Measurements from ENCODE around the gene CLEC18C. TPM values are rescaled to one million over a fixed set of nuclear protein-coding genes. Genes with fewer than 3 reads are reported as not detected.
"Not testable (repeated sequence)": the region's sequence is repeated elsewhere in the genome, so short reads cannot be mapped to it uniquely, and the experiment has no call there.

CLEC18C gene
- total and polyA plus RNA-seq, 9 donors = 0.07 to 0.50 (median 0.25) TPM; not detected in 2

DNA sequence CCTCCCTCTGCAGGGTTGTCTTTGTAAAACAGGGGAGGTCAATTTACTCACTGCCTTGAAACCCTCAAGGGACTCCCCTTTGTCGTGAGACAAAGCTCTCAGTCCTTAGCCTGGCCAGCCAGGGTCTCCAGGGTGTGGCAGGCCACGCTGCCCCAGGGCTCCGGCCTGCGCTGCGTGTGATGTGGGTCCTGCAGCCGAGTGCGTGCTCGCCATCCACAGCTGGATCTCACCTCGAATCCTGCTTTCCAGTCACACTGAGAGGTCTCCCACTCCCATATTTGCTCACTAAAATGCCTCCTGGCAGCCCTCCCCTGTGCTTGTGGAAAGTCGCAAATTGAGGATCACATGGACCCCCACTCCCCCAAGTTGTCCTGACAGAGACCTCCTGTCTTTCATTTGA lies 10.0 kb upstream of the CLEC18C start:
- intact Hi-C loops (cut with DNase I) = no loop called here
- TF ChIP-seq POLR2A (IDR thresholded peaks at IDR 0.05) (no peak), EP300 (IDR thresholded peaks at IDR 0.05) (no peak)
- TF ChIP-seq, protein P1, sequence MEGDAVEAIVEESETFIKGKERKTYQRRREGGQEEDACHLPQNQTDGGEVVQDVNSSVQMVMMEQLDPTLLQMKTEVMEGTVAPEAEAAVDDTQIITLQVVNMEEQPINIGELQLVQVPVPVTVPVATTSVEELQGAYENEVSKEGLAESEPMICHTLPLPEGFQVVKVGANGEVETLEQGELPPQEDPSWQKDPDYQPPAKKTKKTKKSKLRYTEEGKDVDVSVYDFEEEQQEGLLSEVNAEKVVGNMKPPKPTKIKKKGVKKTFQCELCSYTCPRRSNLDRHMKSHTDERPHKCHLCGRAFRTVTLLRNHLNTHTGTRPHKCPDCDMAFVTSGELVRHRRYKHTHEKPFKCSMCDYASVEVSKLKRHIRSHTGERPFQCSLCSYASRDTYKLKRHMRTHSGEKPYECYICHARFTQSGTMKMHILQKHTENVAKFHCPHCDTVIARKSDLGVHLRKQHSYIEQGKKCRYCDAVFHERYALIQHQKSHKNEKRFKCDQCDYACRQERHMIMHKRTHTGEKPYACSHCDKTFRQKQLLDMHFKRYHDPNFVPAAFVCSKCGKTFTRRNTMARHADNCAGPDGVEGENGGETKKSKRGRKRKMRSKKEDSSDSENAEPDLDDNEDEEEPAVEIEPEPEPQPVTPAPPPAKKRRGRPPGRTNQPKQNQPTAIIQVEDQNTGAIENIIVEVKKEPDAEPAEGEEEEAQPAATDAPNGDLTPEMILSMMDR (IDR thresholded peaks at IDR 0.05) = no peak
- Histone ChIP-seq H3K27me3 (no peaks in the 10 kb centered on the region), H3K4me3 (no peak overlapping the region), H3K9me3 (no peaks in the 10 kb centered on the region), H3K36me3 (no peaks in the 10 kb centered on the region), H3K27ac (no peak overlapping the region), H3K4me1 (ENCODE audit: insufficient read depth) (no peaks in the 10 kb centered on the region)
- WGBS, 3 donors = 77 to 83% (median 80%) methylated on average over 10 of the region's 10 CpGs
- DNase-seq = peak in 2 of 5 donors; percentile 15 to 18

DNA sequence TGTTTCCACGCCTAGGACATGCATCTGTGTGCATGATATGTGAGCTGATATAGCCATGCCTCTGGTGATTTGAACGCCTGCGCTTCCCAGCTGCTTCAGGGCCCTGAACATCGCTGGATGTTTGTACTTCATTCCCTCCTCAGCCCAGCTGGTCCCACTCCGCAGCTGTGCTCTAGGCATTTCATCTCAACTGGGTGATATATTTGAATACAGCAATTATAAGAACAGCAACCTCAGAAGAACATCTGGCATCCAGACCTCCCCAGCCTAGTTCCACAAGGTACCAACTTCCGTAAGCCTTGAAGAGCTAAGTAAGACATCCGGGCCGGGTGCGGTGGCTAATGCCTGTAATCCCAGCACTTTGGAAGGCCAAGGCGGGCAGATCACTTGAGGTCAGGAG lies 6.9 kb upstream of the CLEC18C start:
- H3K27ac ChIP-seq; H3K9me3 ChIP-seq; H3K27me3 ChIP-seq; H3K4me1 ChIP-seq (ENCODE audit: insufficient read depth); H3K4me3 ChIP-seq; H3K36me3 ChIP-seq; intact Hi-C loops (cut with DNase I): not testable (repeated sequence)
- peak in 1 of 5 donors; percentile 25 for DNase-seq
- 33 to 45% methylated on average over 4 to 5 of the region's 10 CpGs; no CpG with 5 or more reads in 1 of the 3 donors for WGBS, 3 donors

DNA sequence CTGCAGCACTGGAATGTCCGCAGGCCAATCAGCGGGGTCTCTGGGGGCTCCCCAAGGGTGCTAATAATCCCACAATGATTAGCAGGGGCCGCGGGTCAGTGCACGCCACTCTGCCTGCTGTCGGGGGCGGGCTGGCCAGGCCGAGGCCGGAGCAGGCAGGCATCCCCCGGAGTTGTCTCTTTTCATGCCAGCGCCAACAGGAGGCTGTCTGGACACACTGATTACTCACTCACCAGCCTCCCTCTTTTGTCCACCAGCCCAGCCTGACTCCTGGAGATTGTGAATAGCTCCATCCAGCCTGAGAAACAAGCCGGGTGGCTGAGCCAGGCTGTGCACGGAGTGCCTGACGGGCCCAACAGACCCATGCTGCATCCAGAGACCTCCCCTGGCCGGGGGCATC lies 329 bp downstream of the CLEC18C start:
- DNase-seq = not testable (repeated sequence)

DNA sequence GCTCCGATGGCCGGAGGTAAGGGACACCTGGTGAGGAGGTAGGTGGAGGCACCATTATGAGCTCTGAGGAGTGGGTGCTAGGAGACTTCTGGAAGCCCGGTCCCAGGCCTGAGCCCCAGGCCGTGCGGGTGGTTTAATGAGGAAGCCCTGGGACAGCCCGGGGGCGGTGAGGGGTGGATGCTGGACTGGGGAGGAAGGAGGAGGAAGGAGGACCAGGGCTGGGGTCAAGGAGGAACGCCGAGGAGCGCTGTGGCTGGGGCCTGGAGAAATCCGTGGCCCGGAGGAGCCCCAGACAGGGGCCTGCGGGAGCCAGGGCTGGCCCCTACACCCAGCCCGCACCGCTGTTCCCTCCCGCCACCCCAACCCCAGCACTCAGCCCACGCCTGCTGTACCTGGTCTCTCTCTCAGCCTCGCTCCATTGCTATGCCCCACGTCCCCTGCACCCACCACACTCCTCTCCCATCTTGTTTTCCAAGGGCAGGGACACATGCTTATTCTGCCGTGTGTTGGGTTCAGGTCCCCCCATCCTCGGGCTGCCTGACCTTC lies 873 bp downstream of the CLEC18C start:
- 56% methylated on average over 8 of the region's 21 CpGs; no CpG with 5 or more reads in 2 of the 3 donors for WGBS, 3 donors
- H3K36me3 ChIP-seq; intact Hi-C loops (cut with DNase I); H3K4me1 ChIP-seq (ENCODE audit: insufficient read depth); H3K4me3 ChIP-seq; H3K27me3 ChIP-seq; H3K9me3 ChIP-seq; H3K27ac ChIP-seq; DNase-seq: not testable (repeated sequence)

More for the DNA sequence above, 329 bp downstream of the CLEC18C start:
- H3K9me3 ChIP-seq; H3K4me1 ChIP-seq (ENCODE audit: insufficient read depth); H3K36me3 ChIP-seq; H3K27me3 ChIP-seq; intact Hi-C loops (cut with DNase I); H3K4me3 ChIP-seq; H3K27ac ChIP-seq: not testable (repeated sequence)
- 53% methylated on average over 4 to 6 of the region's 15 CpGs; no CpG with 5 or more reads in 1 of the 3 donors for WGBS, 3 donors

DNA sequence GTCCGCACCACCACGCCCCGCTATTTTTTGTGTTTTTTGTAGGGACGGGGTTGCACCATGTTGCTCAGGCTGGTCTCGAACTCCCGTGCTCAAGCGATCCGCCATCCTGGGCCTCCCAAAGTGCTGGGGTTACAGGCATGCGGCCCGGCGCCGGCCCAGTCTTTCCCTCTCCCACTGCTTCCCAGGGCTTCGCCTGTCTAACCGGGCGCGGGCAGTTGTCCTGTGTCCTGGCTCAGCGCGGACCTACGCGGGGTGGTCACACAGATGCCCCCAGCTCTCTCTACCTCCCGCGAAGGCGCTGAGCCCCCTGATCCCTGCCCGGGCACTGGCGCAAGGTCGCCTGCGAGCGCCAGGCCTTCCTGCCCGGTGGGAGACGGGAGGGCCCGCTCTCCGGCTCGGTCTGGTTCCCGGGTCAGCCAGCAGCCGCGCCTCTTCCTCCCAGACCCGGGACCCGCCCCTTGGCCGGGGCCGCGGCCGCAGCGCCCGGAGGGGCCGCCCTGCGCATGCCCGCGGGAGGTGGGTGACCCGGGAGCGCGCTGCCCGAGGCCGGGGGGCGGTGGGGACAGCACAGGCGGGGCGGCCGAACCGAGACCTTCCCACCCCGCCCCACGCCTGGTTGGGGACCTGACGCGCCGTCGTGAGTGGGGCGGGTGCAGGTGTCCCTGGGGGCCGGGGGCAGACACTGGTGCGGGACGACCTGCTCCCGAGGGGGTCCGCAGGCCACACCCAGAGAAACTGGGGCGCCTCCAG lies 14.4 kb downstream of the CLEC18C start:
- H3K36me3 ChIP-seq; intact Hi-C loops (cut with DNase I); H3K27ac ChIP-seq; H3K9me3 ChIP-seq; H3K4me1 ChIP-seq (ENCODE audit: insufficient read depth); H3K27me3 ChIP-seq: not testable (repeated sequence)
- peak overlapping the region; percentile 26 for H3K4me3 ChIP-seq
- 4 to 32% (median 27%) methylated on average over 10 to 33 of the region's 71 CpGs for WGBS, 3 donors
- DNase-seq = peak in 2 of 5 donors; percentile 16 to 53

DNA sequence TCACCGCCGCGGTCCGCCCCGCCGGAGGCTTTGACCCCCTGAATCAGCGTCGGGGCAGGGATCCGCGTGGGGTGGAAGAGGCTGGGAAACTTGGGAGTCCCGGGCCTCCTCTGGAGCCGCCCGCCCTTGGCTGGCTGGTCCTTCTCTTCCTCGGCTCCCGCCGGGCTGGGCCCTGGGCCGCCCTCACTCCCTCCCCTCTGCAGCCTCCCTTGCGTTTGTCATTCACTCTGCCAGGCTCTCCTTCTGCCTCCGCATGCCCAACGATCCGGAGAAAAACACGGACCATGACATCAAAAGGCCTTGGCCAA lies 15.0 kb downstream of the CLEC18C start:
- WGBS, 3 donors = 1% methylated on average over 14 of the region's 22 CpGs; no CpG with 5 or more reads in 2 of the 3 donors
- intact Hi-C loops (cut with DNase I); H3K4me1 ChIP-seq (ENCODE audit: insufficient read depth); H3K27ac ChIP-seq; H3K9me3 ChIP-seq; H3K36me3 ChIP-seq; H3K27me3 ChIP-seq: not testable (repeated sequence)
- peak in 1 of 5 donors; percentile 30 for DNase-seq
- H3K4me3 ChIP-seq = peak overlapping the region; percentile 23

DNA sequence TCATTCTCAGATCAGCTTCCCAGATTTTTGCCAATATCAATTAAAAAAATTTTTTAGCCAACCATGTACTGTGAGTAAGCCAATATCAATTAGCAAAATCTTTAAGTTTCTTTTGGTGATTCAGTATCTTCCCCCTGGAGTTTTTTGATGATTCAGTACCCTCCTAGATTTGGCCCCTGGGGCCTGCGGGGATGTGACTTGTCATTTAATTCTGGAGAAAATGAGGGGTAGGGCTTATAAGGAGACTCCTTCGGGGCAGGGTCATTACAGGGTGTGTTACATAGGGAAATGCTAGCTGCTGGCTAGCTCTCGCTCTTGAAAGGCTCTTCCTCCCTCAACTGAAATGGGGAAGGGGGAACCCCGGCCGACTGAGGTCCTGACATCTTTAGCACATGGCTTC lies 17.0 kb downstream of the CLEC18C start:
- WGBS, 3 donors = no CpG with 5 or more reads among the region's 5 CpGs
- not testable (repeated sequence) for H3K27me3 ChIP-seq; H3K4me1 ChIP-seq (ENCODE audit: insufficient read depth)

DNA sequence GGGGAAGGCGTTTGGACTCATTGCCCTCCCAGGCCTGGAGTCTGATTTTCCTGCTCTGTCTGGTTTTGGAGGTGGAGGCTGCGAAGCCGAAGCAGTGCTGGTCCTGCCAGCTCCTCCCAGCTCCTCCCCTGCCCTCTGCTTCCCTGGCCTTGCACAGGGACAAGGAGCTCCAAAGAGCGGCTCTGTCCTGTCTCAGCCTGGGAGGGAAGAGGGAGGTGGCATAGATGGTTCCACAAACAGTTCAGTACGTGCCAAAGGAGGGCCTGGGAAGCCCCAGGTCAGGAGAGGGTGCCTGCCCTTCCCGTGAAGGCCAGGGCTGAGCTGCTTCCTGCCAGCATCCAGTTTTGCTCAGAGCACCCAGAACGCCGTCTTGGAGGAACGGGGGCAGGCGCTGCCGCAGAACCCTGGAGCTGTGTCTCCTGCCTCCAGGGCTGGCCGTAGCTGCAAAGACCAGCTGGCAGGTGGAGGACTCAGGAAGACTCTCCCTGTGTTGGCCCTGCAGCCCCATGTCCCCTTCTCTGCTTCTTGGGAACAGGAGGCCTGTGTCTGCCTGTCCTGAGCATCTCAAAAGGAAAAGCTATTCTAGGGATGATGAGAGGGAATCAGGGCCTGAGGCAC lies 23.2 kb downstream of the CLEC18C start:
- H3K4me3 ChIP-seq; H3K36me3 ChIP-seq; H3K27ac ChIP-seq; H3K4me1 ChIP-seq (ENCODE audit: insufficient read depth); H3K27me3 ChIP-seq; intact Hi-C loops (cut with DNase I); H3K9me3 ChIP-seq: not testable (repeated sequence)
- peak in 1 of 5 donors; percentile 52 for DNase-seq
- WGBS, 3 donors = 8 to 14% (median 10%) methylated on average over 1 to 9 of the region's 12 CpGs

More for the DNA sequence above, 17.0 kb downstream of the CLEC18C start:
- H3K36me3 ChIP-seq; intact Hi-C loops (cut with DNase I); H3K27ac ChIP-seq; DNase-seq; H3K9me3 ChIP-seq; H3K4me3 ChIP-seq: not testable (repeated sequence)

DNA sequence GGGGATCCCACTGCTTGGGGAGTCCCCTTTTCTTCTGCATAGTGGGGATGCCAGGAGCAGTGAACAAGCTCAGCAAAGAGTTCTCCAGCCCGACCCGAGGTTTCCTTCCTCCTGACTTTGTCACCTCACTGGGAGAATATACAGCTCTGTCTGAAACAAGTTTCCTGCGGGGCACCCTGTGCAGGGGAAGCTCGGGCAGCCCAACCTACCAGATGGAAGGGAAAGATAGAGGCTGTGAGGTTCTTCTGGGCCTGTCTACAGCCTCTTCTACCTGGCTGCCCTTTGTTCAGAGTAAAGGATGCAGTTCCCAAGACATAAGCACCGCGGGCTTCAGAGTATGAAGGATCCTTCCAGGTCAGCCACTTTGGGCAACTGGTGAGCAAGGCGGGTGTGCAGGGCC lies 24.0 kb downstream of the CLEC18C start:
- H3K4me1 ChIP-seq (ENCODE audit: insufficient read depth); H3K36me3 ChIP-seq; H3K4me3 ChIP-seq; intact Hi-C loops (cut with DNase I); H3K27ac ChIP-seq; H3K9me3 ChIP-seq; H3K27me3 ChIP-seq; DNase-seq: not testable (repeated sequence)
- 85 to 96% (median 88%) methylated on average over 7 of the region's 7 CpGs for WGBS, 3 donors

DNA sequence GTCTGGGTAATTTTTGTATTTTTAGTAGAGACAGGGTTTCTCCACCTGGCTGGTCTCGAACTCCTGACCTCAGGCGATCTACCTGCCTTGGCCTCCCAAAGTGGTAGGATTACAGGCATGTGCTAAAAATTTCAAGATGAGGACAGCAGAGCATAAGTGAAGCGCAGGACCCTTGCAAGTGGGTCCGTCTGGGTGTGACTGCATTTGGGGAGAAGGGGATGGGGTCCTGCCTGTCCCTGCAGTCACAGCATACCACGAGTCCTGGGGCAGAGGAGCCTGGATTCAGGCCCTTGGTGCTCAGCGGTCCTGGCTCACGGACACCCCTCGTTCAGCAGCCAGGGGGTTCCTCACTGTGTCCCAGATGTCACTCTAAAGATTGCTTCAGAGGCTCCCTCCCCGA lies 24.6 kb downstream of the CLEC18C start:
- not testable (repeated sequence) for H3K27ac ChIP-seq

DNA sequence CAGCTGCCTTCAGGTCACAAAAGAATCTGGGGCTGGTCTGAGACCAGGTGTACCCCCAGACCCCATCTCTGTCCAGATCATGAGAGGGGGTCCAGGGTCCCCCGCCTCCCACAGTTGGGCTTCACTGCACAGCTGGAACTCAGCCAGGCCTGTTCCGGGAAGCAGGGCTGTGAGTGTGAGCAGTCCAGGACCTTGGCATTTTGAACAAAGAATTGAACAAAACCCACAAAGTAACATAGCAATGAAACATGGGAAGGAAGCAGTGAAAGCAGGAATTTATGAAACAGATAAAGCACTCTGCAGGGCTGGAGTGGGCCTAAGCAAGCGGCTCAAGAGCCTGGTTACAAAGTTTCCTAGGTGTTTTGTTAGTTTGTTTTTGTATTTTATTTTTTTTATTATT lies 25.1 kb downstream of the CLEC18C start:
- intact Hi-C loops (cut with DNase I); H3K9me3 ChIP-seq; H3K27me3 ChIP-seq; H3K4me3 ChIP-seq; H3K27ac ChIP-seq; H3K36me3 ChIP-seq; H3K4me1 ChIP-seq (ENCODE audit: insufficient read depth): not testable (repeated sequence)
- 18 to 31% (median 30%) methylated on average over 3 of the region's 3 CpGs for WGBS, 3 donors
- DNase-seq = peak in 2 of 5 donors; percentile 42 to 44

More for the DNA sequence above, 24.6 kb downstream of the CLEC18C start:
- H3K4me1 ChIP-seq (ENCODE audit: insufficient read depth); H3K9me3 ChIP-seq; H3K4me3 ChIP-seq; intact Hi-C loops (cut with DNase I); H3K27me3 ChIP-seq; DNase-seq; H3K36me3 ChIP-seq: not testable (repeated sequence)
- 74 to 84% (median 83%) methylated on average over 9 of the region's 9 CpGs for WGBS, 3 donors
